HCT116 (cell line): ENCODE results near the gene LRRC56. TPM values are rescaled to one million over a fixed set of nuclear protein-coding genes. Genes with fewer than 3 reads are reported as not detected.

Experiments
- ATAC-seq: fragments of 200-7000 bp; cut with Tn5 transposase; 2 replicates; pipeline ENCODE4 v1.9.1; 2020; ENCODE audit warnings: mild to moderate bottlenecking, moderate library complexity
- BruUV-seq: library from RNA; stranded (reverse); fragments of 400-500 nt; replicated peaks from 2 replicates; lab custom pipeline; 2021; lab: Mats Ljungman, UMichigan
- CTCF ChIA-PET: fragments of 300-600 bp; sonication (Branson Sonifier 250); formaldehyde crosslinking; loops from one replicate; lab custom pipeline; 2021; ENCODE audit warnings: antibody characterized with exemption; lab: Charles Lee
- POLR2A ChIA-PET: fragments of 300-600, 350-600 bp; sonication (Branson Sonifier 250); formaldehyde crosslinking; loops from one replicate; lab custom pipeline; 2021; ENCODE audit warnings: antibody characterized with exemption; lab: Charles Lee
- RAD21 ChIA-PET, 2 experiments: fragments of 300-600 bp; sonication (Branson Sonifier 250); formaldehyde crosslinking; loops; one replicate each; lab custom pipeline; 2023; ENCODE audit warnings: low total read pairs in 2 of 2; ENCODE audit not compliant: uncharacterized antibody in 2 of 2, unreplicated experiment in 2 of 2, low non-redundant PET in 1 of 2; lab: Charles Lee
- DNase-seq: peaks from one replicate; pipeline ENCODE4 v3.0.0-alpha.2; 2010; ENCODE audit warnings: low read depth, low spot score
- H2AFZ ChIP-seq: fragments of 200-600 bp; shearing (Covaris generic), sonication (generic); 2 replicates; pipeline ENCODE4 v1.6.1; 2017; ENCODE audit warnings: low read depth, mixed run types, mixed read lengths, antibody characterized with exemption, low read length; ENCODE audit not compliant: poor library complexity, severe bottlenecking
- H3K27ac ChIP-seq: 2 replicates; pipeline ENCODE4 v1.5.1; 2012; ENCODE audit warnings: low read depth, low read length
- H3K27me3 ChIP-seq: fragments of 200-600 bp; sonication (generic); 2 replicates; pipeline ENCODE4 v1.6.1; 2016; ENCODE audit warnings: mixed run types, low read length, mixed read lengths; ENCODE audit not compliant: insufficient read depth
- H3K36me3 ChIP-seq, 2 experiments: fragments of 200-500 bp in 1 of 2; fragments of 200-600 bp in 1 of 2; sonication (Bioruptor generic) in 1 of 2; sonication (generic) in 1 of 2; 2 replicates each; pipeline versions ENCODE4 v1.5.1 to v1.6.1; 2014 to 2016; ENCODE audit warnings: low read length in 2 of 2, inconsistent platforms in 1 of 2, mixed read lengths in 1 of 2, mixed run types in 1 of 2; ENCODE audit not compliant: insufficient read depth in 2 of 2, control insufficient read depth in 1 of 2
- H3K4me1 ChIP-seq, 2 experiments: fragments of 200-600 bp in 1 of 2; sonication (generic) in 1 of 2; 2 replicates each; pipeline versions ENCODE4 v1.5.1 to v1.6.1; 2012 to 2017; ENCODE audit warnings: low read length in 2 of 2, inconsistent platforms in 1 of 2, mild to moderate bottlenecking in 1 of 2, mixed read lengths in 1 of 2, mixed run types in 1 of 2, moderate library complexity in 1 of 2; ENCODE audit not compliant: insufficient read depth in 2 of 2, control insufficient read depth in 1 of 2
- H3K4me2 ChIP-seq: fragments of 200-600 bp; sonication (generic); 2 replicates; pipeline ENCODE4 v1.6.1; 2017; ENCODE audit warnings: mixed run types, low read length, mixed read lengths
- H3K4me3 ChIP-seq, 2 experiments: fragments of 200-600 bp in 1 of 2; sonication (generic) in 1 of 2; replicated peaks in 1 of 2; 2 replicates each; pipeline ENCODE4 v1.5.1; 2011 to 2016; ENCODE audit warnings: low read length in 2 of 2, control low read depth in 1 of 2, low read depth in 1 of 2, mild to moderate bottlenecking in 1 of 2, mixed read lengths in 1 of 2, mixed run types in 1 of 2
- H3K79me2 ChIP-seq: fragments of 200-600 bp; sonication (generic); 2 replicates; pipeline ENCODE4 v1.6.1; 2017; ENCODE audit warnings: mild to moderate bottlenecking, mixed run types, low read length, moderate library complexity, mixed read lengths; ENCODE audit not compliant: insufficient read depth
- H3K9ac ChIP-seq: fragments of 200-600 bp; sonication (generic); 2 replicates; pipeline ENCODE4 v1.6.1; 2016; ENCODE audit warnings: low read length, mixed read lengths
- H3K9me2 ChIP-seq: fragments of 200-600 bp; sonication (generic), shearing (Covaris generic); 2 replicates; pipeline ENCODE4 v1.6.1; 2017; ENCODE audit warnings: mixed run types, mild to moderate bottlenecking, moderate library complexity; ENCODE audit not compliant: insufficient read depth
- H3K9me3 ChIP-seq, 2 experiments: fragments of 200-500 bp in 1 of 2; fragments of 200-600 bp in 1 of 2; sonication (Bioruptor generic) in 1 of 2; sonication (generic) in 1 of 2; 2 replicates each; pipeline ENCODE4 v1.6.1; 2014 to 2017; ENCODE audit warnings: low read length in 2 of 2, mixed read lengths in 2 of 2, inconsistent platforms in 1 of 2, low read depth in 1 of 2, mild to moderate bottlenecking in 1 of 2, mixed run types in 1 of 2, moderate library complexity in 1 of 2; ENCODE audit not compliant: control insufficient read depth in 1 of 2, insufficient read depth in 1 of 2
- H4K20me1 ChIP-seq: fragments of 200-600 bp; sonication (generic), shearing (Covaris generic); 2 replicates; pipeline ENCODE4 v1.6.1; 2017; ENCODE audit warnings: mixed run types, mild to moderate bottlenecking, moderate library complexity; ENCODE audit not compliant: insufficient read depth
- ATF3 ChIP-seq: IDR thresholded peaks from 2 replicates; pipeline ENCODE4 v1.6.1; 2012
- CTCF ChIP-seq, 3 experiments: fragments of 200-600 bp in 1 of 3; sonication (generic) in 1 of 3; IDR thresholded peaks in 2 of 3; conservative IDR thresholded peaks in 1 of 3; 2 replicates each; pipeline ENCODE4 v1.5.1; 2012 to 2017; ENCODE audit warnings: low read depth in 2 of 3, low read length in 2 of 3, antibody characterized with exemption in 1 of 3, borderline replicate concordance in 1 of 3, control low read depth in 1 of 3, mild to moderate bottlenecking in 1 of 3, mixed read lengths in 1 of 3, mixed run types in 1 of 3, moderate library complexity in 1 of 3; ENCODE audit not compliant: insufficient read depth in 1 of 3
- EGR1 ChIP-seq: IDR thresholded peaks from 2 replicates; pipeline ENCODE4 v1.6.1; 2012; ENCODE audit warnings: low read depth
- POLR2AphosphoS5 ChIP-seq: IDR thresholded peaks from 2 replicates; pipeline ENCODE4 v1.6.1; 2011; ENCODE audit warnings: mild to moderate bottlenecking, low read depth, low read length, moderate library complexity
- SP1 ChIP-seq: IDR thresholded peaks from 2 replicates; pipeline ENCODE4 v1.6.1; 2012; ENCODE audit warnings: low read depth
- YY1 ChIP-seq: IDR thresholded peaks from 2 replicates; pipeline ENCODE4 v1.6.1; 2011; ENCODE audit warnings: low read length, low read depth, moderate library complexity, mild to moderate bottlenecking; ENCODE audit not compliant: insufficient replicate concordance; ENCODE audit errors: extremely low read depth
- ZNF274 ChIP-seq: fragments of 200-500 bp; sonication (Bioruptor generic); IDR thresholded peaks from 2 replicates; pipeline ENCODE4 v1.6.1; 2014; ENCODE audit warnings: mild to moderate bottlenecking, low read depth, low read length, inconsistent platforms
- intact Hi-C: fragments of 100-400 bp; cut with micrococcal nuclease; formaldehyde crosslinking; loops from 2 replicates; pipeline ENCODE4 v1.10.0; 2022
- total RNA-seq: library from RNA; stranded (reverse); gene quantifications from one replicate; pipeline ENCODE4 v1.2.1, GENCODE V29; 2021; ENCODE audit not compliant: unreplicated experiment

The LRRC56 gene
- total RNA-seq, 1 experiment from 2014 or later: 9.1 TPM

- no peak for TF ChIP-seq CTCF (IDR thresholded peaks at IDR 0.05 in 2 of 3, conservative IDR thresholded peaks at IDR 0.05 in 1 of 3; ENCODE audit: borderline replicate concordance in 1 of 3, insufficient read depth in 1 of 3, low read depth in 2 of 3, low read length in 2 of 3)
- no peak for TF ChIP-seq EGR1
- TF ChIP-seq SP1: no peak
- TF ChIP-seq ATF3: no peak
- TF ChIP-seq POLR2AphosphoS5: no peak
These were observed 58.1 kb downstream of the LRRC56 start (continued) for GRCh38 chr11:595400-595799.

GRCh38 chr11:596374-596773, 59.0 kb downstream of the LRRC56 start:
- ATAC-seq (no peak), DNase-seq (no peak)
- peaks cover 61 to 64% of the 10 kb centered on the region in 2 experiments for H3K36me3 ChIP-seq
- no peak overlapping the region for H3K9ac ChIP-seq
- H3K27me3 ChIP-seq: no peaks in the 10 kb centered on the region
- no peak overlapping the region for H3K27ac ChIP-seq
- TF ChIP-seq YY1: no peak
- no peak for TF ChIP-seq ZNF274
- TF ChIP-seq POLR2AphosphoS5: no peak
- no peak overlapping the region for H3K4me3 ChIP-seq
- ChIA-PET CTCF (no interaction called here), RAD21 (no interaction called here), POLR2A (no interaction called here)
- no peaks in the 10 kb centered on the region for H3K9me3 ChIP-seq
- intact Hi-C loops: no loop called here
- no peaks in the 10 kb centered on the region for H3K9me2 ChIP-seq
- H3K4me2 ChIP-seq: no peak overlapping the region
- peaks cover 0 to 8% of the 10 kb centered on the region in 2 experiments; a peak in 2 of 4 replicates for H3K4me1 ChIP-seq
- H2AFZ ChIP-seq: no peak overlapping the region
- no TSS peak for BruUV-seq
- H3K79me2 ChIP-seq: peaks cover 77% of the 10 kb centered on the region
- H4K20me1 ChIP-seq: no peaks in the 10 kb centered on the region
